Spleen (tissue), 11 donors: ENCODE results near the gene FBXW5. TPM values are rescaled to one million over a fixed set of nuclear protein-coding genes. Genes with fewer than 3 reads are reported as not detected.

Source experiments
- DNase-seq: peaks from one replicate; pipeline ENCODE4 v3.0.0-alpha.2; 2020
- H3K27ac ChIP-seq, 8 donors: fragments of 200-600 bp; sonication (generic) in 7 of 8; 1 replicate in 4 of 8; 2 replicates in 4 of 8; pipeline versions ENCODE4 v1.5.0 to v1.8.0; 2016 to 2021; ENCODE audit warnings: inconsistent platforms in 4 of 8, mild to moderate bottlenecking in 4 of 8, moderate library complexity in 1 of 8
- H3K27me3 ChIP-seq, 7 donors: fragments of 200-600 bp; sonication (generic) in 6 of 7; replicated peaks in 1 of 7; 1 replicate in 4 of 7; 2 replicates in 3 of 7; pipeline versions ENCODE4 v1.5.0 to v1.8.0; 2016 to 2021; ENCODE audit warnings: inconsistent platforms in 3 of 7, mild to moderate bottlenecking in 1 of 7
- H3K36me3 ChIP-seq, 6 donors: fragments of 200-600 bp; sonication (generic) in 5 of 6; 1 replicate in 4 of 6; 2 replicates in 2 of 6; pipeline versions ENCODE4 v1.5.0 to v1.8.0; 2016 to 2021; ENCODE audit warnings: inconsistent platforms in 2 of 6
- H3K4me1 ChIP-seq, 6 donors: fragments of 200-600 bp; sonication (generic) in 5 of 6; 1 replicate in 3 of 6; 2 replicates in 3 of 6; pipeline versions ENCODE4 v1.5.0 to v1.8.0; 2016 to 2021; ENCODE audit warnings: inconsistent platforms in 3 of 6
- H3K4me3 ChIP-seq, 8 donors: fragments of 200-600 bp; sonication (generic) in 7 of 8; 1 replicate in 4 of 8; 2 replicates in 4 of 8; pipeline versions ENCODE4 v1.5.0 to v1.8.0; 2016 to 2021; ENCODE audit warnings: inconsistent platforms in 4 of 8, mild to moderate bottlenecking in 4 of 8, moderate library complexity in 2 of 8
- H3K9me3 ChIP-seq, 8 donors: fragments of 200-600 bp; sonication (generic) in 7 of 8; 1 replicate in 4 of 8; 2 replicates in 4 of 8; pipeline versions ENCODE4 v1.5.0 to v1.8.0; 2016 to 2021; ENCODE audit warnings: inconsistent platforms in 4 of 8
- POLR2A ChIP-seq, 3 donors: fragments of 450-650 bp; IDR thresholded peaks; one replicate each; pipeline ENCODE4 v1.5.1; 2017; ENCODE audit warnings: antibody characterized with exemption in 3 of 3, mild to moderate bottlenecking in 1 of 3
- POLR2AphosphoS5 ChIP-seq, 3 donors: sonication (generic); formaldehyde crosslinking; IDR thresholded peaks; one replicate each; pipeline ENCODE4 v1.5.1; 2017; ENCODE audit warnings: antibody characterized with exemption in 3 of 3
- WGBS, 5 donors: extraction: QIAGEN DNeasy Blood & Tissue Kit in 3 of 5; methylation state at CpG; one replicate each; pipeline versions ENCODE4 v1.1.5 to v1.1.7; 2013 to 2018; 5-methylcytosine and 5-hydroxymethylcytosine counted together
- intact Hi-C: fragments of 100-400 bp; cut with DNase I; formaldehyde crosslinking; loops from one replicate; pipeline ENCODE4 v1.15.0; 2023; ENCODE audit warnings: low total_unique reads
- polyA plus RNA-seq, 3 donors: library from polyadenylated mRNA; stranded (reverse); fragments of 200-250 nt; gene quantifications; one replicate each; pipeline ENCODE4 v1.2.1, GENCODE V29; 2013
- total RNA-seq, 7 donors: library from RNA; depleted of rRNA in 3 of 7; stranded (reverse); fragments of >200 nt in 3 of 7; fragmentation: NEBNext Ultra II Directional in 4 of 7; extraction: Animal tissue kit (Norgen Biotek cat#: 25700) in 4 of 7; gene quantifications; one replicate each; pipeline versions ENCODE4 v1.1.0 to v1.2.1, GENCODE V29; 2016 to 2021
- TF ChIP-seq, protein P1 (sequence below), 11 experiments: fragments of 200-600 bp in 7 of 11; fragments of 450-650 bp in 4 of 11; sonication (generic) in 4 of 11; IDR thresholded peaks in 8 of 11; conservative IDR thresholded peaks in 3 of 11; 1 replicate in 7 of 11; 2 replicates in 4 of 11; pipeline versions ENCODE4 v1.4.0 to v1.8.0; 2016 to 2021; ENCODE audit warnings: antibody characterized with exemption in 11 of 11, inconsistent platforms in 4 of 11, mild to moderate bottlenecking in 1 of 11
- donor health status: healthy with polysubstance abuse.
- donor health status: DM: no; HTN: no; CAD: no; lungs with moderate emphysema.
- donor health status: DM: no; HTN: no; CAD: no.
- donor health status: Bipolar disorder and iron deficiency.
- donor health status: healthy.
- donor health status: DM: no; HTN: no; CAD: no.
- donor health status: DM: yes; HTN: yes; CAD: no.

The FBXW5 gene
- total and polyA plus RNA-seq, 10 donors = 90.8 to 170 (median 114) TPM

DNA sequence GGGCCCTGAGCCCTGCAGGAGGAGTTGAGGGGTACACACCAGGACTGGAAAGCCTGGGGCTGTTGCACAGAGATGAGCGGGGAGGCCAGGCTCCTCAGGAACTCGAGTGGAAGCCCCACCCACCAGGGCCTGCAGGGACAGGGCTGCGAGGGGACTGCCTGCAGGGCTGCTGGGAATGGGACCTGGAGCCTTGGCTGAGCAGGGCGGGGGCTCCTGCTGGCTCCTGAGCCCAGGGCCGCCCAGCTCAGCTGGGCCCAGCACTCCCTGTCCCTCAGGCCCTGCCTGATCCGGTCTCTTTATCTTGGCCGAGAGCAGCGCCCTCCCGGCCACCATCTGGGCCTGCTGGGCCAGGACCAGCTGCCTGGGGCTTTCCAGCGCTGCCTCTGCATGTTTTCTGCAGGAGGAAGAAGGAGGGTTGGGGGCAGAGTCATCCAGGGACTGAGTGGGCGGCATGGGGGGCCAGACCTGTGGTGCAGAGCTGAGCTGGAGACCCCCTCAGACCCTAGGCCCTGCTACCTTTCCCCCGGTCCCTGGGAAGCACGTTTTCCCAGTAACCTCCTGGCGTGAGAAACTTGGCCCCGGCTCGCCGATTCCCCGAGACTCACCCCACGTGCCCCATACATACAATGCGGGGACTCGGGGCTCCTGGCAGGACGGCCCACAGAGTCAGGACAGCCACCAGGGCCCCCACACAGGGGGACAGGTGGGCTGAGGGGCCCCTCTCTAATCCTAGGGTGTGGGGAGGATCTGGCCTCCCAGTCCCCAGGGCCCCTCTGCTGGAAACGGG lies 16.9 kb upstream of the FBXW5 start:
- Histone ChIP-seq H3K27ac (peak overlapping the region in 7 of 8 donors; percentile 9 to 80 (median 57)), H3K27me3 (peaks cover 0 to 4% (median 0%) of the 10 kb centered on the region in 7 donors), H3K4me3 (no peak overlapping the region), H3K36me3 (no peaks in the 10 kb centered on the region), H3K9me3 (no peaks in the 10 kb centered on the region), H3K4me1 (peaks cover 11 to 72% (median 42%) of the 10 kb centered on the region in 6 donors)
- DNase-seq = no peak
- 67 to 81% (median 77%) methylated on average over 14 to 23 of the region's 23 CpGs for WGBS, 5 donors
- intact Hi-C loops = no loop called here
- peak in 2 of 3 donors; percentile 54 to 62 for TF ChIP-seq POLR2AphosphoS5 (IDR thresholded peaks at IDR 0.05)
- no peak for TF ChIP-seq POLR2A (IDR thresholded peaks at IDR 0.05)
- TF ChIP-seq, protein P1, sequence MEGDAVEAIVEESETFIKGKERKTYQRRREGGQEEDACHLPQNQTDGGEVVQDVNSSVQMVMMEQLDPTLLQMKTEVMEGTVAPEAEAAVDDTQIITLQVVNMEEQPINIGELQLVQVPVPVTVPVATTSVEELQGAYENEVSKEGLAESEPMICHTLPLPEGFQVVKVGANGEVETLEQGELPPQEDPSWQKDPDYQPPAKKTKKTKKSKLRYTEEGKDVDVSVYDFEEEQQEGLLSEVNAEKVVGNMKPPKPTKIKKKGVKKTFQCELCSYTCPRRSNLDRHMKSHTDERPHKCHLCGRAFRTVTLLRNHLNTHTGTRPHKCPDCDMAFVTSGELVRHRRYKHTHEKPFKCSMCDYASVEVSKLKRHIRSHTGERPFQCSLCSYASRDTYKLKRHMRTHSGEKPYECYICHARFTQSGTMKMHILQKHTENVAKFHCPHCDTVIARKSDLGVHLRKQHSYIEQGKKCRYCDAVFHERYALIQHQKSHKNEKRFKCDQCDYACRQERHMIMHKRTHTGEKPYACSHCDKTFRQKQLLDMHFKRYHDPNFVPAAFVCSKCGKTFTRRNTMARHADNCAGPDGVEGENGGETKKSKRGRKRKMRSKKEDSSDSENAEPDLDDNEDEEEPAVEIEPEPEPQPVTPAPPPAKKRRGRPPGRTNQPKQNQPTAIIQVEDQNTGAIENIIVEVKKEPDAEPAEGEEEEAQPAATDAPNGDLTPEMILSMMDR (IDR thresholded peaks at IDR 0.05 in 8 of 11, conservative IDR thresholded peaks at IDR 0.05 in 3 of 11) = no peak

DNA sequence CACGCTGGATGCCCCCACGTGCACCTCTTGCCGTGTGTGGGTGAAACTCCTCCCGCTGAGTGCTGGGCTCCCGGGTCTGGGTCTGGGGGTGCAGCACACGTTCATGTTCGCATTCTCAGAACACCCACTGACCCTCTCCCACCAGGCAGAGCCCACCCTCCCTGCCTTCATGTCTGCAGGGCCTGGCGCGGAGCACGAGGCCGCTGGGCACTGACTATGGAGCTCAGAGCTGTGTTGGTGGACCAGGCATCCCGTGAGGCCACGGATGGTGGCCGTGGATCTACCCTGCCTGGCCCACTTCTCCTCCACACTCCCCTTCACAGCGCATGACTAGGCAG lies 16.4 kb upstream of the FBXW5 start:
- WGBS, 5 donors = 86 to 94% (median 90%) methylated on average over 7 to 15 of the region's 15 CpGs
- Histone ChIP-seq H3K4me3 (no peak overlapping the region), H3K9me3 (no peaks in the 10 kb centered on the region), H3K27ac (peak overlapping the region in 7 of 8 donors; percentile 9 to 80 (median 57)), H3K4me1 (peaks cover 6 to 66% (median 36%) of the 10 kb centered on the region in 6 donors), H3K36me3 (no peaks in the 10 kb centered on the region), H3K27me3 (no peaks in the 10 kb centered on the region)
- DNase-seq = no peak
- TF ChIP-seq POLR2A (IDR thresholded peaks at IDR 0.05) (no peak), POLR2AphosphoS5 (IDR thresholded peaks at IDR 0.05) (no peak)
- TF ChIP-seq, protein P1 (IDR thresholded peaks at IDR 0.05 in 8 of 11, conservative IDR thresholded peaks at IDR 0.05 in 3 of 11) = no peak
- intact Hi-C loops = no loop called here

DNA sequence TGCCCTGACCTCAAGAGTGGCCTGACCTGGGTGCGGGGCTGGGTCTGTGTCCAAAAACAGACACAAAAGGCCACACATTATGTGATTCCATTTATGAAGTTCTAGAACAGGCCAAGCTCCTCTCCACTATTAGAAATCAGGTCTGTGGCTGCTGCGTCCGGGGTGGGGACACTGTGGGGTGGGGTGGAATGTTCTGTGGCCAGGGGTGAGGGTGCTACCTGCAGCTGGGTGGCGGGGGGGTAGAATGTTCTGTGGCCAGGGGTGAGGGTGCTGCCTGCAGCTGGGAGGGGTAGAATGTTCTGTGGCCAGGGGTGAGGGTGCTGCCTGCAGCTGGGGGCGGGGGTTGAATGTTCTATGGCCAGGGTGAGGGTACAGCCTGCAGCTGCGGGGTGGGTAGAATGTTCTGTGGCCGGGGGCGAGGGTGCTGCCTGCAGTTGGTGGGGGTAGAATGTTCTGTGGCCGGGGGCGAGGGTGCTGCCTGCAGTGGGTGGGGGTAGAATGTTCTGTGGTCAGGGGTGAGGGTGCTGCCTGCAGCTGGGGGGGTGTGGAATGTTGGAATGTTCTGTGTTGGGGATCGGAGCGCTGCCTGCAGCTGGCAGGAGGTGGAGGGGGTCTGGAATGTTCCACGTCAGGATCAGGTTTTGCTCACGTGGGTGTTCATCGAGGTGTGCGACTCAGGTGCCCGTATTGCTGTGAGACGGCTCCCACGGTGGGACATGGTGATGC lies 15.8 kb upstream of the FBXW5 start:
- no peak overlapping the region for H3K4me3 ChIP-seq
- TF ChIP-seq POLR2A (IDR thresholded peaks at IDR 0.05) = no peak
- TF ChIP-seq, protein P1 (IDR thresholded peaks at IDR 0.05 in 8 of 11, conservative IDR thresholded peaks at IDR 0.05 in 3 of 11) = no peak
- no peak for TF ChIP-seq POLR2AphosphoS5 (IDR thresholded peaks at IDR 0.05)
- H3K27me3 ChIP-seq = no peaks in the 10 kb centered on the region
- intact Hi-C loops = no loop called here
- H3K4me1 ChIP-seq = peaks cover 5 to 61% (median 32%) of the 10 kb centered on the region in 6 donors
- 70 to 80% (median 79%) methylated on average over 17 to 19 of the region's 19 CpGs for WGBS, 5 donors
- no peak for DNase-seq
- H3K9me3 ChIP-seq = no peaks in the 10 kb centered on the region
- peak overlapping the region in 6 of 8 donors; percentile 9 to 80 (median 69) for H3K27ac ChIP-seq
- H3K36me3 ChIP-seq = no peaks in the 10 kb centered on the region
